HepG2 (cell line): ENCODE measurements around the gene SMG5. TPM values are rescaled to one million over a fixed set of nuclear protein-coding genes. Genes with fewer than 3 reads are reported as not detected.

Source experiments
- GRHL1 ChIP-seq: sonication (generic); formaldehyde crosslinking; conservative IDR thresholded peaks from 2 replicates; pipeline ENCODE4 v1.8.0; 2022; ENCODE audit warnings: missing genetic modification reagents
- ISL2 ChIP-seq: sonication (generic); formaldehyde crosslinking; IDR thresholded peaks from 2 replicates; pipeline ENCODE4 v1.5.0; 2020; ENCODE audit warnings: missing genetic modification reagents
- NKX3-1 ChIP-seq: sonication (generic); formaldehyde crosslinking; IDR thresholded peaks from 2 replicates; pipeline ENCODE4 v1.5.0; 2020; ENCODE audit warnings: missing genetic modification reagents
- PRDM10 ChIP-seq: sonication (generic); formaldehyde crosslinking; IDR thresholded peaks from 2 replicates; pipeline ENCODE4 v1.4.0; 2020; ENCODE audit warnings: low read depth, missing genetic modification reagents
- RBM22 ChIP-seq: fragments of 200-400 bp; formaldehyde crosslinking; optimal IDR thresholded peaks from 2 replicates; pipeline ENCODE3; 2017; ENCODE audit warnings: mild to moderate bottlenecking, low read length, moderate library complexity
- SKI ChIP-seq: fragments of 450-650 bp; IDR thresholded peaks from one replicate; pipeline ENCODE4 v1.6.1; 2018; ENCODE audit warnings: mild to moderate bottlenecking; ENCODE audit not compliant: partially characterized antibody
- SMAD3 ChIP-seq: sonication (generic); formaldehyde crosslinking; IDR thresholded peaks from 2 replicates; pipeline ENCODE4 v1.4.0; 2020; ENCODE audit warnings: missing genetic modification reagents
- THYN1 ChIP-seq: sonication (generic); formaldehyde crosslinking; IDR thresholded peaks from 2 replicates; pipeline ENCODE4 v1.8.1; 2023; ENCODE audit warnings: low read depth, mild to moderate bottlenecking, moderate library complexity, missing genetic modification reagents, borderline replicate concordance
- ZNF224 ChIP-seq: sonication (generic); formaldehyde crosslinking; IDR thresholded peaks from 2 replicates; pipeline ENCODE4 v1.5.0; 2020; ENCODE audit warnings: mild to moderate bottlenecking, missing genetic modification reagents
- ZNF235 ChIP-seq: sonication (generic); formaldehyde crosslinking; IDR thresholded peaks from 2 replicates; pipeline ENCODE4 v1.8.1; 2023; ENCODE audit warnings: mild to moderate bottlenecking, missing genetic modification reagents, borderline replicate concordance
- ZNF281 ChIP-seq: sonication (generic); formaldehyde crosslinking; IDR thresholded peaks from 2 replicates; pipeline ENCODE4 v1.4.0; 2020; ENCODE audit warnings: missing genetic modification reagents, borderline replicate concordance
- ZNF282 ChIP-seq: fragments of 450-650 bp; IDR thresholded peaks from 2 replicates; pipeline ENCODE4 v1.6.1; 2018; ENCODE audit not compliant: partially characterized antibody
- ZNF572 ChIP-seq: sonication (generic); formaldehyde crosslinking; IDR thresholded peaks from 2 replicates; pipeline ENCODE4 v1.5.1; 2020; ENCODE audit warnings: mild to moderate bottlenecking, missing genetic modification reagents
- ZNF782 ChIP-seq: sonication (generic); formaldehyde crosslinking; IDR thresholded peaks from 2 replicates; pipeline ENCODE4 v1.4.0; 2020; ENCODE audit warnings: missing genetic modification reagents, mild to moderate bottlenecking, borderline replicate concordance
- polyA plus RNA-seq, 8 experiments: library from polyadenylated mRNA; depleted of rRNA in 3 of 8; stranded (reverse) in 7 of 8; unstranded in 1 of 8; fragments of >200 nt; fragmentation: Illumina TruSeq in 4 of 8; extraction: Trizol in 4 of 8; gene quantifications; 2 replicates each; pipeline versions ENCODE4 v1.2.1 to v1.2.3, GENCODE V29; 2011 to 2016; ENCODE audit warnings: low read depth in 4 of 8, missing spikeins in 1 of 8, mixed read lengths in 1 of 8; ENCODE audit not compliant: insufficient read depth in 1 of 8
- total RNA-seq, 5 experiments: library from RNA; depleted of rRNA; stranded (reverse); fragments of >200 nt; fragmentation: Illumina TruSeq; extraction: Trizol; gene quantifications; 2 replicates each; pipeline ENCODE4 v1.2.3, GENCODE V29; 2016; ENCODE audit warnings: low read depth in 1 of 5
- TF ChIP-seq, protein P1 (sequence below): sonication (generic); formaldehyde crosslinking; IDR thresholded peaks from 2 replicates; pipeline ENCODE4 v1.4.0; 2020; ENCODE audit warnings: missing genetic modification reagents
- TF ChIP-seq, protein P2 (sequence below): sonication (generic); formaldehyde crosslinking; IDR thresholded peaks from 2 replicates; pipeline ENCODE4 v1.4.0; 2020; ENCODE audit warnings: mild to moderate bottlenecking, missing genetic modification reagents

Gene SMG5
- total and polyA plus RNA-seq, 2 of the 13 experiments (the other 11 are each of a cell fraction or from before 2014, with no cell fraction given) = 50.5 to 84.0 TPM

DNA sequence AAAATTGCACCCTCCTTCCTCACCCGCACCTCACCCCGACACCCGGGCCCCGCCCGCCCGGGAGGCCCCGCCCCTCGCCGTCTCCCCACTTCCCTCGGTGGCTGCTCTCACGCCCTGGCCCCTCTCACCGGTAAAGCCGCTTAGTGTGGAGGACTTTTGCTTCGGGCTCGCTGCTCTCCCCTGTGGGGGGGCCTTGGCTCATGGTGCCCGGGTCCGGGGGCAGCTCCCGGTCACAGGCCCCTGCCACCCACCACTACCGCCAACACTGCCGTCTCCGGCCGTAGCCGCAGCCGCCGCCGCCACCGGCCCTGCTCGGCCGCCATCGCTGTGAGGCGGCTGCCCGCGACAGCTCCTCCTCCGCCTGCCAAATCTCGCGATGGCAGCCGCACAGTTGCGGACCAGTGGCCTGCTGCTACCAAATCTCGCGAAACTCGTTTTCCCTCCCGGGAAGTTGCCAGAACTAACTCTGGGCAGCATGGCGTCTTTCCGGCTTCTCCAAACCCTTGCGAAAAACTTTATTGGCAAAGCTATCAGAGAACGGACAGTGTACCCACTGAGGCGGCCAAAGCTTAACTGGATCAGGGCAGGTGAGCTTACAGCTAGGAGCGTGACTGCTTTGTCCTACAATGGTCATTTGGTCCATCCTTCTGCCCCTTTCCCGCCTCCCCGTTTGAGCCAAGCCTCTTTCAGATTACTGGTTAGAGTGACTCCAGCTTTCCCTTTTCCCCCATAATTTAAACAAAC is at the start of gene SMG5 (continued):
- TF ChIP-seq ZNF281 (CRISPR knock-in tag) (peak; percentile 18; the same call in 1 of the 2 replicates), ISL2 (CRISPR knock-in tag) (peak; percentile 69), ZNF572 (CRISPR knock-in tag) (no peak), ZNF235 (CRISPR knock-in tag) (peak; percentile 65; the same call in 1 of the 2 replicates), THYN1 (CRISPR knock-in tag) (no peak), NKX3-1 (CRISPR knock-in tag) (no peak), ZNF782 (peak; percentile 73; the same call in 1 of the 2 replicates), ZNF282 (no peak), RBM22 (no peak), ZNF224 (CRISPR knock-in tag) (no peak; the same call in none of the 2 replicates), PRDM10 (CRISPR knock-in tag) (0 out of 2 replicates have a peak, but pooled peaks have one; percentile 53), GRHL1 (CRISPR knock-in tag) (no peak), SMAD3 (CRISPR knock-in tag) (no peak; the same call in 1 of the 2 replicates), SKI (peak; percentile 15)
- TF ChIP-seq, protein P1, sequence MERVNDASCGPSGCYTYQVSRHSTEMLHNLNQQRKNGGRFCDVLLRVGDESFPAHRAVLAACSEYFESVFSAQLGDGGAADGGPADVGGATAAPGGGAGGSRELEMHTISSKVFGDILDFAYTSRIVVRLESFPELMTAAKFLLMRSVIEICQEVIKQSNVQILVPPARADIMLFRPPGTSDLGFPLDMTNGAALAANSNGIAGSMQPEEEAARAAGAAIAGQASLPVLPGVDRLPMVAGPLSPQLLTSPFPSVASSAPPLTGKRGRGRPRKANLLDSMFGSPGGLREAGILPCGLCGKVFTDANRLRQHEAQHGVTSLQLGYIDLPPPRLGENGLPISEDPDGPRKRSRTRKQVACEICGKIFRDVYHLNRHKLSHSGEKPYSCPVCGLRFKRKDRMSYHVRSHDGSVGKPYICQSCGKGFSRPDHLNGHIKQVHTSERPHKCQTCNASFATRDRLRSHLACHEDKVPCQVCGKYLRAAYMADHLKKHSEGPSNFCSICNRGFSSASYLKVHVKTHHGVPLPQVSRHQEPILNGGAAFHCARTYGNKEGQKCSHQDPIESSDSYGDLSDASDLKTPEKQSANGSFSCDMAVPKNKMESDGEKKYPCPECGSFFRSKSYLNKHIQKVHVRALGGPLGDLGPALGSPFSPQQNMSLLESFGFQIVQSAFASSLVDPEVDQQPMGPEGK (CRISPR knock-in tag) = peak; percentile 21; the same call in 1 of the 2 replicates
- TF ChIP-seq, protein P2, sequence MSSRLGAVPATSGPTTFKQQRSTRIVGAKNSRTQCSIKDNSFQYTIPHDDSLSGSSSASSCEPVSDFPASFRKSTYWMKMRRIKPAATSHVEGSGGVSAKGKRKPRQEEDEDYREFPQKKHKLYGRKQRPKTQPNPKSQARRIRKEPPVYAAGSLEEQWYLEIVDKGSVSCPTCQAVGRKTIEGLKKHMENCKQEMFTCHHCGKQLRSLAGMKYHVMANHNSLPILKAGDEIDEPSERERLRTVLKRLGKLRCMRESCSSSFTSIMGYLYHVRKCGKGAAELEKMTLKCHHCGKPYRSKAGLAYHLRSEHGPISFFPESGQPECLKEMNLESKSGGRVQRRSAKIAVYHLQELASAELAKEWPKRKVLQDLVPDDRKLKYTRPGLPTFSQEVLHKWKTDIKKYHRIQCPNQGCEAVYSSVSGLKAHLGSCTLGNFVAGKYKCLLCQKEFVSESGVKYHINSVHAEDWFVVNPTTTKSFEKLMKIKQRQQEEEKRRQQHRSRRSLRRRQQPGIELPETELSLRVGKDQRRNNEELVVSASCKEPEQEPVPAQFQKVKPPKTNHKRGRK (CRISPR knock-in tag) = no peak
